GM12872 (cell line): Measurements from ENCODE around the gene CCL8.

ENCODE experiments used
- CTCF ChIP-seq: IDR thresholded peaks from 3 replicates; pipeline ENCODE4 v1.5.1; 2011; ENCODE audit warnings: low read depth, mild to moderate bottlenecking, low read length, moderate library complexity; ENCODE audit not compliant: insufficient read depth

The CCL8 gene

DNA sequence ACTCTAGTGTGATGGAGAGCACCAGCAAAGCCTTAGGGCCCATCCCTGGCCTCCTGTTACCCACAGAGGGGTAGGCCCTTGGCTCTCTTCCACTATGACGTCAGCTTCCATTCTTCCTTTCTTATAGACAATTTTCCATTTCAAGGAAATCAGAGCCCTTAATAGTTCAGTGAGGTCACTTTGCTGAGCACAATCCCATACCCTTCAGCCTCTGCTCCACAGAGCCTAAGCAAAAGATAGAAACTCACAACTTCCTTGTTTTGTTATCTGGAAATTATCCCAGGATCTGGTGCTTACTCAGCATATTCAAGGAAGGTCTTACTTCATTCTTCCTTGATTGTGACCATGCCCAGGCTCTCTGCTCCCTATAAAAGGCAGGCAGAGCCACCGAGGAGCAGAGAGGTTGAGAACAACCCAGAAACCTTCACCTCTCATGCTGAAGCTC is at the start of gene CCL8:
CCL8 (plus strand) TSS at position 397 of the 445 bp plus-strand sequence. CDS start 67 bp downstream, outside the sequence.
- TF ChIP-seq CTCF: no peak

DNA sequence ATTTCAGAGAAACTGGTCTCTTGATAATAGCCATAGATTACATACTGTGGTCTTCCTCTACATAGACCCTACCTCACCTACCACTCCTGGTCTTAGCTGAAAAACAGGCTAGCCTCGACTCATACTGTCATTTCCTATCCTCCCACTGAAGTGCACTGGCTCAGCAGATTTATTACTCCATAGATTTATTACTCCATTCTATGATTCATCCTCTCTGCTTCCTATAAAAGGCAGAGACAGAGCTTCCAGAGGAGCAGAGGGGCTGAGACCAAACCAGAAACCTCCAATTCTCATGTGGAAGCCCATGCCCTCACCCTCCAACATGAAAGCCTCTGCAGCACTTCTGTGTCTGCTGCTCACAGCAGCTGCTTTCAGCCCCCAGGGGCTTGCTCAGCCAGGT is 49.3 kb upstream of the CCL8 start, which contains the start of gene CCL7:
CCL7 (plus strand) TSS at position 253 of the 400 bp plus-strand sequence; CDS start at position 323, 70 bp downstream.
- TF ChIP-seq CTCF: no peak

DNA sequence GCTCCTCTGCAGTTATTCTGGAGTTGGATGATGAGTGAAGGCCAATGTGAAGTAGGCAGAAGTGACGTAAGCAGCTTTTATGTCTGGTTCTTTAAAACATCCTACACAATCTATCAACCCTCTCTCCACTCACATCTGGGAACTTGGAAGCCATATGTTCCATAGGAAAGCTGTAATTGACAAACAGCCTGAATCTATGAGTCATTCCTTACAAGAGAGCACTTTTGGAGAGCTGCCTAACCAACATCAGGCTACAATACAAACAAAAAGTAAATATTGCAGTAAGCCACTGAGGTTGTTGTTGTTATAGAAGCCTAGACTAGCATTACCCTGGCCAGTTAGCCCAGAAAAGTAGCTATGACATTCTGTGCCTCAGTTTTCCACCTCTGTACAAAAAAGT is 43.4 kb upstream of the CCL8 start:
- TF ChIP-seq CTCF: no peak

GRCh38 chr17:34276826-34277225 is 42.4 kb upstream of the CCL8 start:
- TF ChIP-seq CTCF: no peak

- TF ChIP-seq CTCF: no peak
Measured at GRCh38 chr17:34283571-34283970, 35.7 kb upstream of the CCL8 start.

- TF ChIP-seq CTCF: no peak
Measured at GRCh38 chr17:34285286-34285792, 33.9 kb upstream of the CCL8 start, which contains the start of gene CCL11. Gene CCL11 (plus strand): TSS chr17:34285742. CDS start chr17:34285809, 67 bp downstream.

DNA sequence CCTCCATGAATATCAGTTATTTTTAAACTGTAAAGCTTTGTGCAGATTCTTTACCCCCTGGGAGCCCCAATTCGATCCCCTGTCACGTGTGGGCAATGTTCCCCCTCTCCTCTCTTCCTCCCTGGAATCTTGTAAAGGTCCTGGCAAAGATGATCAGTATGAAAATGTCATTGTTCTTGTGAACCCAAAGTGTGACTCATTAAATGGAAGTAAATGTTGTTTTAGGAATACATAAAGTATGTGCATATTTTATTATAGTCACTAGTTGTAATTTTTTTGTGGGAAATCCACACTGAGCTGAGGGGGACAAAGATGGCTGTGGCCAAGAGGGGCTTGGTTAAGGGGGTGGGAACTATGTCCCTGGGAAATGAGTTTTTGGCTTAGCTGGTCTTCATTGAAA is 31.4 kb upstream of the CCL8 start:
- TF ChIP-seq CTCF: no peak
